ENCODE results near the gene CRBN.
A peak's percentile ranks its signal among the peaks of the same experiment; 100 is the strongest.

CRBN gene

DNA sequence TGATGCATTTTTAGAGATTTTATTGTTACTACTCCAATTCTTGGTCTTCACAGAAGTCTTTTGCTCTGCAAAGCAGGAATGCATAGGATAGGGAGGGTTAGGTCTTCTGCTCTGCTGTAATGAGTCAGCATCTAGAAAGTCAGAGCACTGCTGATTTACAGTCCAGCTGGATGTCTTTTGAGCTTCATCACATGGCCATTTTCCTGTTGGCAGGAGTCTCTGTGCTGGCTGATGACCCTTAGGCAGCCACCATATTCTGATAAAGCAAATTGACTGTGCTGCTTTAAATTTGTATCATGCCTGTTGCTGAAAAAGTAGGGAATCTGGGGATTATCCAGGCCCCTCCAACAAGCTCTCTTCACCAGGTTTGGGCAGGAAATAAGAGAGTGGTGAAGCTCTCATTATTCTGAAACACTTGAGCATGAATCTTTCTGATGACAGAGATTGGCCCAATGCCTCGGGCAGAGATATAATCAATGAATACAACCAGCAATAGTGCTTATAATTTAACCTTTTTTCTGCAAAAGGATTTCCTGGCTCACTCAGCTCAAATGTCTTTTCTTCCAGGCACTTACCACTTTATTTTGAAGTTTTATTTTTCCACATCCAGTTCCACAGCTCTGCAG is 9.7 kb upstream of the CRBN start:
- Mint-ChIP-seq H3K36me3 (no peaks in the 10 kb centered on the region), H3K4me1 (no peaks in the 10 kb centered on the region), H3K27ac (no peak overlapping the region), H3K9me3 (peaks cover 4% of the 10 kb centered on the region), H3K4me3 (no peak overlapping the region), H3K27me3 (peaks cover 14% of the 10 kb centered on the region)
- ATAC-seq, result no peak

DNA sequence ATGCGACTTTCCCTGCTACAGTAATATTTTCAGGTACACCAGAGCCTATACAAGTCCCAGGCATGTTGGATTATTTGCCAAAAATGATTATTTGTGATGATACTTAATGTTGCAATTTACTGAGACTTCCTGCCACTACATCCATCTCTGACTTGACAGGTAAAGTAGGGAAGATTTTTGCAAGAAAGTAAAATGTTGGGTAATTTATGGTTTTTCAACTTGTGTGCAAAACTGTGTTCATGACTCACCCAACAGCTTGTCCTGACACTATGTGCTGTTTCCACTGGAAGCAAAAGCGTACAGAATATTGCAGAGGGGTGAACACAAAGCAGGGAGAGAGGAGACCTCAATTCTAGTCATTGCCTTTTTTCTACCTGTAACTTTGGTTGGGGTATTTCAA is 5.4 kb upstream of the CRBN start:
- H3K27ac Mint-ChIP-seq, result no peak overlapping the region
- peaks cover 7% of the 10 kb centered on the region for H3K27me3 Mint-ChIP-seq
- H3K4me3 Mint-ChIP-seq, result no peak overlapping the region
- H3K4me1 Mint-ChIP-seq, result no peaks in the 10 kb centered on the region
- H3K9me3 Mint-ChIP-seq, result peaks cover 4% of the 10 kb centered on the region
- ATAC-seq, result no peak
- H3K36me3 Mint-ChIP-seq, result no peaks in the 10 kb centered on the region

- ATAC-seq, result no peak
- Mint-ChIP-seq H3K4me1 (peaks cover 31% of the 10 kb centered on the region), H3K9me3 (no peaks in the 10 kb centered on the region), H3K27me3 (no peaks in the 10 kb centered on the region), H3K36me3 (no peaks in the 10 kb centered on the region), H3K4me3 (no peak overlapping the region), H3K27ac (peak overlapping the region; percentile 82)
These were observed 965 bp upstream of the CRBN start for GRCh38 chr3:3180456-3180855.

DNA sequence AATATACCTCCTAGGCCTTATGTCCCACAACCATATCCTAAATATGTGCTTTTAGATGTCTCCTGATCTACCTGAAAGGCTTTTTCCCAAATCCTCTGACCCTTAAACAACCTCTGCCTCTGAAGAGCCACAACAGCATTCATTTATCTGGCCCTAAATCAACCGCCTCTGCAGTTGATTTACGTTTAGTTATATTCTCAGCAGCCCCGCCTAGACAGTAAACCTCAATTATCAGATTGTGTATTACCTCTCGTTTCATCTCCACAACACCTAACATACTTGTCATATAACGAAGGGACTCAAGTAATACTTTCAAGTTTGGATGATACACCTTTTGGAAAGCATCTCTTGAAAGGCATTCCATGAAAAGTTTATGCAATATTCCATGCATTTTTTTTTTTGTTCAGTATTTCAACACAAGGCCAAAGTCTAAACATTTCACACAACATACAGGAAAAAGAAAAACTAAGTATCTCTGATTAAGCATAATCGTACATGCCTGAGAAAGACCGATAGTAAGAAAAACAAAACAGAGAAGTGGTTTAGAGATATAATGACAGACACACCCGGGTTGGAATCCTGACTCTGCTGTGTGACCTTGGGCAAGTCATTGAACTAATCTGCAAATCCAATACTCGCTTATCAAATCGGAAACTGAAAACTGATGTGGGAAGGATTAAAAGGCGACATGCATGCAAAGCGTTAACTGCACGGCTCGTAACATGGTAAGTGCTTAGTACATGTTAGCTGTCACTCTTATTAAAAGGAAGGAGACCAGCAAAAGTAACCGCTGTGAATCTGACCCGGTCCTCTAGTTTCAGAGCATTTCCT is 778 bp downstream of the CRBN start:
- peak overlapping the region; percentile 85 for H3K4me3 Mint-ChIP-seq
- H3K36me3 Mint-ChIP-seq, result peaks cover 4% of the 10 kb centered on the region
- no peaks in the 10 kb centered on the region for H3K9me3 Mint-ChIP-seq
- no peak for ATAC-seq
- peak overlapping the region; percentile 82 for H3K27ac Mint-ChIP-seq
- no peaks in the 10 kb centered on the region for H3K27me3 Mint-ChIP-seq
- peaks cover 37% of the 10 kb centered on the region for H3K4me1 Mint-ChIP-seq

GRCh38 chr3:3177861-3178497 is 1.5 kb downstream of the CRBN start:
- H3K27me3 Mint-ChIP-seq, result no peaks in the 10 kb centered on the region
- H3K4me3 Mint-ChIP-seq, result peak overlapping the region; percentile 85
- no peaks in the 10 kb centered on the region for H3K9me3 Mint-ChIP-seq
- peaks cover 44% of the 10 kb centered on the region for H3K4me1 Mint-ChIP-seq
- H3K27ac Mint-ChIP-seq, result peak overlapping the region; percentile 82
- ATAC-seq, result no peak
- peaks cover 8% of the 10 kb centered on the region for H3K36me3 Mint-ChIP-seq

DNA sequence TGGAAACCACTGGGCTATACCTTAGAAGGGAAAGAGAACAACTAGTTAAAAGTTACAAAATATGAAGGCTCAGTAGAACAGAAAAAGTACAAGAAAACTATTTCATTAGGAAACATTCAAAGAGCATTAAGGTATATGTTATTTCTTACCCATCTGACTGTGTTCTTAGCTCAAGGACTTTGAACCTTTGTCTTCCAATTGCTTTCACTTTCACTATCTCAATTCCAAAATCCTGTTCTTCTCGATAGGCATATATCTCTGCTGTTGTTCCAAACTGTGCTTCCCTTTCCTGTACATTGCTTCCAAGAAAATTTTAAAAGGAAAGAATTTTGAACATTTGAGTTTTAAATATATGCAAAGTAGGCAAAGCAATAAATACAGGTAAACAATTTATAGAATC is 6.9 kb downstream of the CRBN start:
- Mint-ChIP-seq H3K9me3 (no peaks in the 10 kb centered on the region), H3K27ac (peak overlapping the region; percentile 64), H3K4me1 (peaks cover 32% of the 10 kb centered on the region), H3K27me3 (no peaks in the 10 kb centered on the region), H3K4me3 (no peak overlapping the region), H3K36me3 (peaks cover 15% of the 10 kb centered on the region)
- no peak for ATAC-seq

GRCh38 chr3:3170998-3171397 is 8.5 kb downstream of the CRBN start:
- Mint-ChIP-seq H3K9me3 (no peaks in the 10 kb centered on the region), H3K36me3 (peaks cover 26% of the 10 kb centered on the region), H3K27ac (no peak overlapping the region), H3K4me1 (peaks cover 20% of the 10 kb centered on the region), H3K27me3 (no peaks in the 10 kb centered on the region), H3K4me3 (no peak overlapping the region)
- no peak for ATAC-seq

- Mint-ChIP-seq H3K9me3 (no peaks in the 10 kb centered on the region), H3K36me3 (peaks cover 48% of the 10 kb centered on the region), H3K27ac (no peak overlapping the region), H3K27me3 (no peaks in the 10 kb centered on the region), H3K4me1 (no peaks in the 10 kb centered on the region), H3K4me3 (no peak overlapping the region)
- no peak for ATAC-seq
These were observed 13.8 kb downstream of the CRBN start for GRCh38 chr3:3165650-3166049.

DNA sequence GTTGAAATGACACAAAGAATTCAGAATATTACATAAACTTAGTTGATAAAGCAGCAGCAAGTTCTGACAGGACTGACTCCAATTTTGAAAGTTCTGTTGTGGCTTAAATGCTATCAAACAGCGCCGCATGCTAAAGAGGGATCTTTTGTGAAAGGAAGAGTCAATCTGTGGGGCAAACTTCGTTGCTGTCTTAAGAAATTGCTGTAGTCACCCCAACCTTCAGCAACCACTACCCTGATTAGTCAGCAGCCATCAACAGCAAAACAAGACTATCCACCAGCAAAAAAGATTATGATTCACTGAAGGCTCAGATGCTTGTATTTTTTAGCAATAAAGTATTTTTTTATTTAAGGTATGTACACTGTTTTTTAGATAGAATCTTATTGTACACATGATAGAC is 14.2 kb downstream of the CRBN start:
- Mint-ChIP-seq H3K9me3 (no peaks in the 10 kb centered on the region), H3K36me3 (peaks cover 51% of the 10 kb centered on the region), H3K4me1 (no peaks in the 10 kb centered on the region), H3K4me3 (no peak overlapping the region), H3K27me3 (no peaks in the 10 kb centered on the region), H3K27ac (peak overlapping the region; percentile 32)
- no peak for ATAC-seq

DNA sequence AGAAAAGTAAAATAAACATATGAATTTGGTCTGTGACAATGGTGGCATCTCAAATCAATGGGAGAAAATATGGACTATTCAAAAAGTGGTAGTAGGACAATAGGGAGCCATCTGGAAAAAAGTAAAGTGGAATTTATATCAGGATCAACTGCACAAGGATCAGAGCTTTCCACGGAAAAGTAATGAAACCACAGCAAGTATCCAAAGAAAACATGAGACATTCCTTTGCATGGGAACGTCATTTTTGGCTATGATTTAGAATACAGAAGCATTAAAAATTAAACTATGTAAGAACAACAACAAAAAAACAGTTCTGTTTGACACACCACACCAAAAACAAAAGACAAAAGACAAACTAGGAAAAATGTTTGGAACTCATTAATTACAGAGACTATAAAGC is 18.7 kb downstream of the CRBN start:
- no peak for ATAC-seq
- H3K4me1 Mint-ChIP-seq, result no peaks in the 10 kb centered on the region
- no peaks in the 10 kb centered on the region for H3K27me3 Mint-ChIP-seq
- peak overlapping the region; percentile 27 for H3K27ac Mint-ChIP-seq
- H3K9me3 Mint-ChIP-seq, result no peaks in the 10 kb centered on the region
- no peak overlapping the region for H3K4me3 Mint-ChIP-seq
- peaks cover 73% of the 10 kb centered on the region for H3K36me3 Mint-ChIP-seq

- Mint-ChIP-seq H3K36me3 (peaks cover 63% of the 10 kb centered on the region), H3K4me1 (no peaks in the 10 kb centered on the region), H3K27me3 (no peaks in the 10 kb centered on the region), H3K4me3 (no peak overlapping the region), H3K27ac (peak overlapping the region; percentile 19), H3K9me3 (no peaks in the 10 kb centered on the region)
- no peak for ATAC-seq
These were observed 22.0 kb downstream of the CRBN start for GRCh38 chr3:3157484-3157883.

DNA sequence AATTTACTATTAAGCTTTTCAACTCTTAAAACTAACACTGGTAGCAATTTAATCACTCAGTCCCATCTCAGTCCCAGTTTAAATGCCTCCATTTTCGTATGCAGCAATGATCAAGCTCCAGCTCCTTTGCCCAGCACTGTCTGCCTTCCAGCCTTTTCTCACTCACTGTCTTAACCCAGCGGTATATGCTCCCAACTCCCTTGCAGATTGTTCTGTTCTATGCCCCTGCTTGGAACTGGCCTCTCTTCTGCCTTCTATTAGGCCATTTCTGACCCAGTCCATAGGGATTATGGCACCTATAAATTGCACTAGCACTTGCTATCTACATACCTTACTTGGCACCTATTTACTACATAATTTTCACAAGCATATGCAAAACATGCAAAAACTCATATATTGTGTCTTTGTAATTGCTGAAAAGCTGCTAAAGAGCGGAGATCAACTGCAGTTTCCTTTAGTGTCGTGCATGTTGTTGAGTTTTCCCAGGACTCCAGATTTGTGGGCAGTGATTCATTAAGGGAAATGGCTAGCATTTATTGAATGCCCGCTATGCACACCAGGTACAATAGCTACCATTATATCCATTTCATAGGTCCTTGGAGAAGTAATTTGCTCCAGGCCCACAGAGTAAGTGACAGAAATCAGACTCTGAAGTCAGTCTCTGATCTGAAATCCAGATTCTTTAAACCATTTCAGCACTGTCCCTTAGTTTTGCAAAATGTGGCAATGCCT is 24.4 kb downstream of the CRBN start:
- H3K4me3 Mint-ChIP-seq, result no peak overlapping the region
- no peaks in the 10 kb centered on the region for H3K9me3 Mint-ChIP-seq
- H3K27me3 Mint-ChIP-seq, result no peaks in the 10 kb centered on the region
- no peak overlapping the region for H3K27ac Mint-ChIP-seq
- no peaks in the 10 kb centered on the region for H3K4me1 Mint-ChIP-seq
- peaks cover 49% of the 10 kb centered on the region for H3K36me3 Mint-ChIP-seq
- no peak for ATAC-seq

- Mint-ChIP-seq H3K9me3 (no peaks in the 10 kb centered on the region), H3K4me3 (no peak overlapping the region), H3K4me1 (peaks cover 6% of the 10 kb centered on the region), H3K27me3 (no peaks in the 10 kb centered on the region), H3K27ac (no peak overlapping the region), H3K36me3 (peaks cover 29% of the 10 kb centered on the region)
- no peak for ATAC-seq
These were observed 28.0 kb downstream of the CRBN start for GRCh38 chr3:3151513-3151912.

DNA sequence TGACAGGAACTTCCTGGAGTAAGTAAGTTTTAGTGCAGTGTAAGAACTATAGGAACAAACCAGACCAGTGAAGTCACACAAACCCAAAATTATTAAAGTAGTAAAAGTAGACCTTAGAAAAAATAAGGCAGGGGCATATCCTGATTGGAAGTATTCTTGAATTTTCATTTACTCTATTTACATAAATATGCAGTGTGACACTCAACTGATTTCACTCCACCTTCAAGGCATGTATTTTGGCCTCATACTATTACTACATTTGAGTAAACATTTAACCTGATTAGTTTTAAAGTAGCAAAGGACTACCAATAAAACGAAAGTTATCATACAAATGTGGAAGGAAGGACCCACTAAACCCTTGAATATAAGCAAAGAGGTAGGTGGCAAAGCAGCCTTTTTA is 29.9 kb downstream of the CRBN start:
- no peak for ATAC-seq
- H3K4me1 Mint-ChIP-seq, result peaks cover 9% of the 10 kb centered on the region
- no peaks in the 10 kb centered on the region for H3K9me3 Mint-ChIP-seq
- H3K4me3 Mint-ChIP-seq, result no peak overlapping the region
- no peaks in the 10 kb centered on the region for H3K27me3 Mint-ChIP-seq
- H3K36me3 Mint-ChIP-seq, result peaks cover 34% of the 10 kb centered on the region
- H3K27ac Mint-ChIP-seq, result no peak overlapping the region

DNA sequence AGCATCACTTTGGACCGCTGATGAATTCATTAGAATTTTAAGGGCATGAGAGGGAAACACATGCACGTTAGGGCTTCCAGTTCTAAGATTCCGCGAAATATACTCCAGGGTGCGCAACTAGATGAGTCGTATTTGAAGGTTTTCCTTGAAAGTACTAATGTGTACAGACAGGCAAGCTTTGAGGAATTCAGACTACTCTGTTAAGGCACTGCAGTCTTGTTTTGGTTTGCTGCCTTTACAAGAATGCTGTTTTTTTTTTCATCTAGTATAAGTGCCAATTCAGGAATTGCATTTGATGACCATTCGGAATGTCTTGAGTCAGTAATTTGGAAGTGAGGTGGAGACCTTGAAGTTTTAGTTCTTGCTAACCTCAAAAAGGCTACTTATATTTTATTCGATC is 33.7 kb downstream of the CRBN start:
- H3K27ac Mint-ChIP-seq, result peak overlapping the region; percentile 69
- H3K4me3 Mint-ChIP-seq, result no peak overlapping the region
- no peaks in the 10 kb centered on the region for H3K27me3 Mint-ChIP-seq
- ATAC-seq, result no peak
- peaks cover 9% of the 10 kb centered on the region for H3K4me1 Mint-ChIP-seq
- no peaks in the 10 kb centered on the region for H3K9me3 Mint-ChIP-seq
- peaks cover 43% of the 10 kb centered on the region for H3K36me3 Mint-ChIP-seq
